ENCODE results near the gene NHSL1. TPM values are rescaled to one million over a fixed set of nuclear protein-coding genes. Genes with fewer than 3 reads are reported as not detected.
A peak's percentile ranks its signal among the peaks of the same experiment; 100 is the strongest.

NHSL1 gene
- total RNA-seq, 2 donors from 2014 or later = 82.8 to 94.8 TPM

- Histone ChIP-seq H3K9ac (ENCODE audit: low read depth in 2 of 2, low read length in 2 of 2) (no peak overlapping the region), H3K4me3 (no peak overlapping the region), H3K27me3 (no peaks in the 10 kb centered on the region), H3K27ac (no peak overlapping the region), H3K4me1 (no peaks in the 10 kb centered on the region), H3K36me3 (no peaks in the 10 kb centered on the region), H3K9me3 (no peaks in the 10 kb centered on the region)
- TF ChIP-seq CTCF (IDR thresholded peaks at IDR 0.05) = no peak
- intact Hi-C loops (cut with DNase I) = loop anchor here (5.0 kb wide), 1 partner anchor 161 kb away; no protein-coding TSS in a partner anchor
- DNase-seq = no peak
Observed at GRCh38 chr6:138431256-138432062, 67.8 kb downstream of the NHSL1 start.

GRCh38 chr6:138430361-138431145, 68.7 kb downstream of the NHSL1 start:
- no peak for DNase-seq
- no peak for TF ChIP-seq CTCF (IDR thresholded peaks at IDR 0.05)
- H3K9ac ChIP-seq (ENCODE audit: low read depth in 2 of 2, low read length in 2 of 2) = no peak overlapping the region
- H3K4me3 ChIP-seq = no peak overlapping the region
- intact Hi-C loops (cut with DNase I) = loop anchor here (5.0 kb wide), 1 partner anchor 162 kb away; no protein-coding TSS in a partner anchor
- H3K36me3 ChIP-seq = no peaks in the 10 kb centered on the region
- no peaks in the 10 kb centered on the region for H3K27me3 ChIP-seq
- H3K9me3 ChIP-seq = no peaks in the 10 kb centered on the region
- no peaks in the 10 kb centered on the region for H3K4me1 ChIP-seq
- no peak overlapping the region for H3K27ac ChIP-seq

- Histone ChIP-seq H3K36me3 (no peaks in the 10 kb centered on the region), H3K27me3 (no peaks in the 10 kb centered on the region), H3K4me3 (no peak overlapping the region), H3K9ac (ENCODE audit: low read depth in 2 of 2, low read length in 2 of 2) (no peak overlapping the region), H3K4me1 (no peaks in the 10 kb centered on the region), H3K9me3 (no peaks in the 10 kb centered on the region), H3K27ac (no peak overlapping the region)
- DNase-seq = no peak
- intact Hi-C loops (cut with DNase I) = loop anchor here (2.0 to 10.0 kb wide), 3 partner anchors 79 to 345 kb away; partner anchors contain the start of gene CCDC28A
- TF ChIP-seq CTCF (IDR thresholded peaks at IDR 0.05) = no peak
Observed at GRCh38 chr6:138429761-138430160, 69.5 kb downstream of the NHSL1 start.

GRCh38 chr6:138428944-138429598, 70.2 kb downstream of the NHSL1 start:
- H3K9me3 ChIP-seq = no peaks in the 10 kb centered on the region

More at GRCh38 chr6:138428944-138429598, 70.2 kb downstream of the NHSL1 start:
- intact Hi-C loops (cut with DNase I) = loop anchor here (2.0 to 10.0 kb wide), 2 partner anchors 80 to 346 kb away; partner anchors contain the start of gene CCDC28A
- no peaks in the 10 kb centered on the region for H3K4me1 ChIP-seq
- no peaks in the 10 kb centered on the region for H3K36me3 ChIP-seq
- H3K9ac ChIP-seq (ENCODE audit: low read depth in 2 of 2, low read length in 2 of 2) = no peak overlapping the region
- no peak overlapping the region for H3K4me3 ChIP-seq
- DNase-seq = no peak
- TF ChIP-seq CTCF (IDR thresholded peaks at IDR 0.05) = peak; percentile 49
- no peak overlapping the region for H3K27ac ChIP-seq
- no peaks in the 10 kb centered on the region for H3K27me3 ChIP-seq
